Thymus (tissue), 11 donors: ENCODE data around the gene CYB5D1. TPM values are rescaled to one million over a fixed set of nuclear protein-coding genes. Genes with fewer than 3 reads are reported as not detected.
A peak's percentile ranks its signal among the peaks of the same experiment; 100 is the strongest.

Experiments used
- DNase-seq, 9 donors: peaks; one replicate each; pipeline ENCODE4 v3.0.0-alpha.2; 2013; ENCODE audit warnings: low spot score in 9 of 9, low read depth in 6 of 9, missing footprints in 1 of 9
- H3K27ac ChIP-seq, 2 donors: one replicate each; pipeline ENCODE4 v1.5.1; 2013; ENCODE audit warnings: control low read depth in 1 of 2, low read depth in 1 of 2, low read length in 1 of 2, mild to moderate bottlenecking in 1 of 2, moderate library complexity in 1 of 2
- H3K27me3 ChIP-seq, 2 donors: one replicate each; pipeline ENCODE4 v1.5.1; 2013; ENCODE audit warnings: low read length in 1 of 2; ENCODE audit not compliant: control insufficient read depth in 2 of 2, insufficient read depth in 1 of 2
- H3K36me3 ChIP-seq, 2 donors: one replicate each; pipeline ENCODE4 v1.5.1; 2013; ENCODE audit warnings: low read length in 1 of 2, mild to moderate bottlenecking in 1 of 2, moderate library complexity in 1 of 2; ENCODE audit not compliant: control insufficient read depth in 2 of 2, insufficient read depth in 2 of 2
- H3K4me1 ChIP-seq, 2 donors: one replicate each; pipeline ENCODE4 v1.5.1; 2013; ENCODE audit warnings: low read length in 2 of 2; ENCODE audit not compliant: control insufficient read depth in 2 of 2, insufficient read depth in 2 of 2
- H3K4me3 ChIP-seq, 2 donors: one replicate each; pipeline ENCODE4 v1.5.1; 2013; ENCODE audit warnings: low read length in 2 of 2, control low read depth in 1 of 2, mild to moderate bottlenecking in 1 of 2
- H3K9me3 ChIP-seq, 2 donors: one replicate each; pipeline ENCODE4 v1.5.1; 2013; ENCODE audit warnings: low read length in 1 of 2, mild to moderate bottlenecking in 1 of 2; ENCODE audit not compliant: control insufficient read depth in 2 of 2, insufficient read depth in 1 of 2
- WGBS: extraction: QIAGEN DNeasy Blood & Tissue Kit; methylation state at CpG from one replicate; pipeline ENCODE4 v1.1.7; 2013; 5-methylcytosine and 5-hydroxymethylcytosine counted together
- polyA plus RNA-seq: library from polyadenylated mRNA; stranded (reverse); fragments of 200-250 nt; gene quantifications from one replicate; pipeline ENCODE4 v1.2.3, GENCODE V29; 2013
- total RNA-seq: library from RNA; stranded (reverse); fragments of 120-200 nt; gene quantifications from one replicate; pipeline ENCODE4 v1.2.4, GENCODE V29; 2013
- donor health status: healthy.

The CYB5D1 gene
- total and polyA plus RNA-seq, 2 donors: 6.0 to 8.2 TPM

- Histone ChIP-seq H3K9me3 (no peaks in the 10 kb centered on the region), H3K4me3 (no peak overlapping the region), H3K36me3 (no peaks in the 10 kb centered on the region), H3K4me1 (peaks cover 10 to 39% of the 10 kb centered on the region in 2 donors), H3K27me3 (peaks cover 0 to 2% of the 10 kb centered on the region in 2 donors), H3K27ac (no peak overlapping the region)
- WGBS: 93% methylated on average over 10 of the region's 10 CpGs
- DNase-seq: no peak
These were observed 25.4 kb upstream of the CYB5D1 start for GRCh38 chr17:7832431-7832830.

- H3K36me3 ChIP-seq: no peaks in the 10 kb centered on the region
- no peak for DNase-seq
- H3K27me3 ChIP-seq: no peaks in the 10 kb centered on the region
- 68% methylated on average over 19 of the region's 19 CpGs for WGBS
- no peaks in the 10 kb centered on the region for H3K9me3 ChIP-seq
- no peak overlapping the region for H3K27ac ChIP-seq
- H3K4me1 ChIP-seq: peaks cover 12 to 44% of the 10 kb centered on the region in 2 donors
- H3K4me3 ChIP-seq: peak overlapping the region; percentile 82 to 94
These were observed 24.6 kb upstream of the CYB5D1 start for GRCh38 chr17:7833011-7833794.

- Histone ChIP-seq H3K4me3 (peak within 1 kb of the TSS; percentile 82 to 94), H3K27ac (peak within 1 kb of the TSS; percentile 96 to 100), H3K27me3 (no peaks in the 10 kb centered on the region), H3K9me3 (no peaks in the 10 kb centered on the region), H3K36me3 (peaks cover 0 to 3% of the 10 kb centered on the region in 2 donors), H3K4me1 (peaks cover 18 to 52% of the 10 kb centered on the region in 2 donors)
- under 1% methylated on average over 49 of the region's 49 CpGs for WGBS
- DNase-seq: peak in 8 of 9 donors; percentile 77 to 94 (median 84)
These were observed 23.8 kb upstream of the CYB5D1 start, which contains the start of gene KDM6B for GRCh38 chr17:7833795-7834541. TSS of gene KDM6B (plus strand) at chr17:7834217. CDS start at chr17:7845555, 11,338 bp downstream.

- under 1% methylated on average over 20 of the region's 20 CpGs for WGBS
- Histone ChIP-seq H3K27me3 (no peaks in the 10 kb centered on the region), H3K36me3 (peaks cover 0 to 9% of the 10 kb centered on the region in 2 donors), H3K9me3 (no peaks in the 10 kb centered on the region), H3K4me1 (peaks cover 24 to 57% of the 10 kb centered on the region in 2 donors), H3K4me3 (peak overlapping the region; percentile 82 to 94), H3K27ac (peak overlapping the region; percentile 96 to 100)
- DNase-seq: no peak
These were observed 23.3 kb upstream of the CYB5D1 start for GRCh38 chr17:7834542-7834956.

GRCh38 chr17:7834957-7835813, 22.6 kb upstream of the CYB5D1 start:
- under 1% methylated on average over 69 of the region's 69 CpGs for WGBS
- Histone ChIP-seq H3K4me1 (peaks cover 29 to 64% of the 10 kb centered on the region in 2 donors), H3K36me3 (peaks cover 0 to 15% of the 10 kb centered on the region in 2 donors), H3K27ac (peak overlapping the region; percentile 96 to 100), H3K9me3 (no peaks in the 10 kb centered on the region), H3K27me3 (no peaks in the 10 kb centered on the region), H3K4me3 (peak overlapping the region; percentile 82 to 94)
- peak in 8 of 9 donors; percentile 91 to 98 (median 96) for DNase-seq

GRCh38 chr17:7835814-7836595, 21.8 kb upstream of the CYB5D1 start:
- under 1% methylated on average over 61 of the region's 61 CpGs for WGBS
- no peaks in the 10 kb centered on the region for H3K9me3 ChIP-seq

GRCh38 chr17:7836596-7837407, 21.0 kb upstream of the CYB5D1 start:
- Histone ChIP-seq H3K36me3 (peaks cover 0 to 25% of the 10 kb centered on the region in 2 donors), H3K4me1 (peaks cover 39 to 78% of the 10 kb centered on the region in 2 donors), H3K9me3 (peaks cover 0 to 1% of the 10 kb centered on the region in 2 donors), H3K27ac (peak overlapping the region; percentile 96 to 100), H3K4me3 (peak overlapping the region; percentile 82 to 94), H3K27me3 (no peaks in the 10 kb centered on the region)
- WGBS: 1% methylated on average over 19 of the region's 19 CpGs
- peak in 8 of 9 donors; percentile 68 to 90 (median 79) for DNase-seq

More at GRCh38 chr17:7835814-7836595, 21.8 kb upstream of the CYB5D1 start:
- Histone ChIP-seq H3K27ac (peak overlapping the region; percentile 96 to 100), H3K4me3 (peak overlapping the region; percentile 82 to 94), H3K36me3 (peaks cover 0 to 23% of the 10 kb centered on the region in 2 donors), H3K27me3 (no peaks in the 10 kb centered on the region), H3K4me1 (peaks cover 36 to 72% of the 10 kb centered on the region in 2 donors)
- DNase-seq: peak in 1 of 9 donors; percentile 52
